Upper lobe of left lung (tissue), 4 donors: Measurements from ENCODE around the gene SLC12A8.

Experiments used
- EP300 ChIP-seq, 4 donors: sonication (generic); formaldehyde crosslinking; IDR thresholded peaks; one replicate each; pipeline ENCODE4 v1.5.1; 2017; ENCODE audit warnings: antibody characterized with exemption in 4 of 4, control low read depth in 2 of 4
- POLR2A ChIP-seq, 4 donors: fragments of 450-650 bp; IDR thresholded peaks; one replicate each; pipeline ENCODE4 v1.5.1; 2016 to 2017; ENCODE audit warnings: antibody characterized with exemption in 4 of 4, mild to moderate bottlenecking in 2 of 4
- POLR2AphosphoS5 ChIP-seq, 2 donors: sonication (generic); formaldehyde crosslinking; IDR thresholded peaks; one replicate each; pipeline ENCODE4 v1.5.1; 2017; ENCODE audit warnings: antibody characterized with exemption in 2 of 2
- TF ChIP-seq, protein P1 (sequence below), 6 experiments: fragments of 450-650 bp in 4 of 6; fragments of 200-600 bp in 2 of 6; sonication (generic) in 2 of 6; IDR thresholded peaks; one replicate each; pipeline ENCODE4 v1.5.1; 2016 to 2019; ENCODE audit warnings: antibody characterized with exemption in 6 of 6

GRCh38 chr3:125053304-125053699 is 159.2 kb downstream of the SLC12A8 start:
- TF ChIP-seq, protein P1, sequence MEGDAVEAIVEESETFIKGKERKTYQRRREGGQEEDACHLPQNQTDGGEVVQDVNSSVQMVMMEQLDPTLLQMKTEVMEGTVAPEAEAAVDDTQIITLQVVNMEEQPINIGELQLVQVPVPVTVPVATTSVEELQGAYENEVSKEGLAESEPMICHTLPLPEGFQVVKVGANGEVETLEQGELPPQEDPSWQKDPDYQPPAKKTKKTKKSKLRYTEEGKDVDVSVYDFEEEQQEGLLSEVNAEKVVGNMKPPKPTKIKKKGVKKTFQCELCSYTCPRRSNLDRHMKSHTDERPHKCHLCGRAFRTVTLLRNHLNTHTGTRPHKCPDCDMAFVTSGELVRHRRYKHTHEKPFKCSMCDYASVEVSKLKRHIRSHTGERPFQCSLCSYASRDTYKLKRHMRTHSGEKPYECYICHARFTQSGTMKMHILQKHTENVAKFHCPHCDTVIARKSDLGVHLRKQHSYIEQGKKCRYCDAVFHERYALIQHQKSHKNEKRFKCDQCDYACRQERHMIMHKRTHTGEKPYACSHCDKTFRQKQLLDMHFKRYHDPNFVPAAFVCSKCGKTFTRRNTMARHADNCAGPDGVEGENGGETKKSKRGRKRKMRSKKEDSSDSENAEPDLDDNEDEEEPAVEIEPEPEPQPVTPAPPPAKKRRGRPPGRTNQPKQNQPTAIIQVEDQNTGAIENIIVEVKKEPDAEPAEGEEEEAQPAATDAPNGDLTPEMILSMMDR (IDR thresholded peaks at IDR 0.05): no peak
- TF ChIP-seq POLR2A (IDR thresholded peaks at IDR 0.05): no peak
- no peak for TF ChIP-seq POLR2AphosphoS5 (IDR thresholded peaks at IDR 0.05)
- no peak for TF ChIP-seq EP300 (IDR thresholded peaks at IDR 0.05)
